GM18499 (cell line): ENCODE measurements around the gene CAV1.

Experiments used
- ATAC-seq: cut with Tn5 transposase; IDR thresholded peaks from one replicate; pipeline ENCODE4 v1.9.1; 2021; ENCODE audit warnings: moderate number of reproducible peaks; ENCODE audit not compliant: insufficient read depth, unreplicated experiment

Gene CAV1

DNA sequence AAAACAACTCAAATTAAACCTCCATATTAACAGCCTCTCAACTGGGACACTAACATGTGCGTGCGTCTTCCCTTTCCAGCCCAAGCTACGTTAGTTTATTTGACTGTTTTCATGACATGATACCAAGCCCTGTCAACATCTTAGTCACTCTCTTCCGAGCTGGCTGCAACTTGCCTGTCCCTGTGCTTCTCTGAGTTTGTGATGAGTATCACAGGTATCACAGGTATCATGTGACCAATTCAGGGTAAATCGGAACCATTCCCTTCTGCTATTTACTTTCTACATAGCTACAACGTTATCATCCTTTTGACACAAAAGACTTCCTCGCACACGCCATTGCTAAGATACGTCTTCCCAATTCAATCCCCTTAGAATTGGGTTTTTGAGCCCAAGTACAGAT lies 70.2 kb downstream of the CAV1 start:
- ATAC-seq: no peak

GRCh38 chr7:116597384-116597783 lies 72.5 kb downstream of the CAV1 start:
- ATAC-seq: no peak

- ATAC-seq: no peak
These were observed 73.4 kb downstream of the CAV1 start for GRCh38 chr7:116598278-116598677.

DNA sequence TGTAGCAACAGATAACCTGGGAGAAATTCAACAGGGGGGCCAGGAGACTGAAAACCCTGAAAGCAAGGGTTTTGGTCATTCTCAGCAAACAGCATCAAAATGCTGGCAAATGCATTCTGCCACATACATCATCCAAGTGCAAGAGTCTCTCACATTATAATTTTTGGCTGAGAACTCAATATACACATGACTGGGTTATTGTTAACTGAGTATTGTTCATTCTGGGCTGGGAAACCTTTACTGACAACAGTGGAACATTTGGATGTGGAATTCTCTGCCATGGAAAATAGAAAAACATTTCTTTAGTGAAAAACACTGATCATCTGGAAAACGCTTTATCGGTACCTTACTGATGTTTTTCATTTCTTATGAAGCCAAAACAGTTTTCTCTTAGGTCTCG lies 74.0 kb downstream of the CAV1 start:
- no peak for ATAC-seq

- no peak for ATAC-seq
These were observed 76.6 kb downstream of the CAV1 start for GRCh38 chr7:116601426-116601825.

GRCh38 chr7:116607299-116607698 lies 82.5 kb downstream of the CAV1 start:
- ATAC-seq: no peak

DNA sequence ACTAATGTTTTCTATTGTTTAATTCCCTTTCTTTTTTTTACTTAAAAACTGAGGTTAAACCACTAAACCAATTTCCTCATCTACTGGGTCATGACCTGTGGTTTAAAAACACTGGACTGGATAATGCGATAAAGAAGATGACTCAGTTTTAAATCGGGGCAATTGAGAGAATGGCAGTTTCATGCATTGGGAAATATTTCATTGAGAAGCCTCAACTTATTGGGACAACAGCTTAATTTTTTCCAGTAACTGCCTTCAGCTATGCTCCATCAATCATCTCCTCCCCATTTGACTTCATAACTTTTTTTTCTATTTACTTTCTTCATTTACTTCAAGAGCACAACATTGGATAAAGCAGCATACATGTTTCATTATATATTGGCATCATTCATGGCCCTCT lies 85.4 kb downstream of the CAV1 start:
- no peak for ATAC-seq

- ATAC-seq: no peak
These were observed 85.9 kb downstream of the CAV1 start for GRCh38 chr7:116610721-116611120.
